HepG2 (cell line): ENCODE data around the gene SMIM29. TPM values are rescaled to one million over a fixed set of nuclear protein-coding genes. Genes with fewer than 3 reads are reported as not detected.

Source experiments
- AKAP8 ChIP-seq: sonication (generic); formaldehyde crosslinking; IDR thresholded peaks from 2 replicates; pipeline ENCODE4 v1.5.1; 2020; ENCODE audit warnings: mild to moderate bottlenecking, missing genetic modification reagents
- DNMT1 ChIP-seq: sonication (generic); formaldehyde crosslinking; IDR thresholded peaks from 2 replicates; pipeline ENCODE4 v1.5.1; 2020; ENCODE audit warnings: mild to moderate bottlenecking, missing genetic modification reagents
- EP300 ChIP-seq, 3 experiments: sonication (generic) in 1 of 3; formaldehyde crosslinking in 1 of 3; IDR thresholded peaks; 2 replicates each; pipeline versions ENCODE4 v1.5.1 to v1.6.1; 2011 to 2020; ENCODE audit warnings: low read depth in 2 of 3, low read length in 2 of 3, borderline replicate concordance in 1 of 3, improper control_type of control experiment in 1 of 3, mild to moderate bottlenecking in 1 of 3, missing genetic modification reagents in 1 of 3, moderate library complexity in 1 of 3
- FOSL2 ChIP-seq: sonication (generic); formaldehyde crosslinking; IDR thresholded peaks from 2 replicates; pipeline ENCODE4 v1.4.0; 2020; ENCODE audit warnings: missing genetic modification reagents
- HOXA3 ChIP-seq: sonication (generic); formaldehyde crosslinking; IDR thresholded peaks from 2 replicates; pipeline ENCODE4 v1.5.0; 2020; ENCODE audit warnings: missing genetic modification reagents
- MIER2 ChIP-seq: IDR thresholded peaks from 2 replicates; pipeline ENCODE4 v1.6.1; 2016; ENCODE audit warnings: missing biosample characterization, missing genetic modification reagents
- MTA1 ChIP-seq: sonication (generic); formaldehyde crosslinking; IDR thresholded peaks from 2 replicates; pipeline ENCODE4 v1.4.0; 2020; ENCODE audit warnings: missing genetic modification reagents, mild to moderate bottlenecking, borderline replicate concordance
- MXI1 ChIP-seq: IDR thresholded peaks from 3 replicates; pipeline ENCODE4 v1.6.1; 2012; ENCODE audit warnings: low read depth, low read length, inconsistent platforms, borderline replicate concordance
- NFIC ChIP-seq: IDR thresholded peaks from 2 replicates; pipeline ENCODE4 v1.6.1; 2012; ENCODE audit warnings: mild to moderate bottlenecking, low read length, inconsistent platforms
- NRL ChIP-seq: sonication (generic); formaldehyde crosslinking; IDR thresholded peaks from 2 replicates; pipeline ENCODE4 v1.5.0; 2020; ENCODE audit warnings: missing genetic modification reagents, mild to moderate bottlenecking, moderate library complexity, borderline replicate concordance
- POLR2AphosphoS5 ChIP-seq: IDR thresholded peaks from 2 replicates; pipeline ENCODE4 v1.6.1; 2012; ENCODE audit warnings: low read depth, low read length
- POLR2G ChIP-seq: fragments of 200-400 bp; formaldehyde crosslinking; IDR thresholded peaks from 2 replicates; pipeline ENCODE4 v1.6.1; 2018; ENCODE audit warnings: mild to moderate bottlenecking, low read depth, low read length, moderate library complexity
- SETDB1 ChIP-seq: sonication (generic); formaldehyde crosslinking; IDR thresholded peaks from 2 replicates; pipeline ENCODE4 v1.5.1; 2020; ENCODE audit warnings: missing genetic modification reagents, mild to moderate bottlenecking, borderline replicate concordance
- SP1 ChIP-seq, 2 experiments: fragments of 450-650 bp in 1 of 2; sonication (generic) in 1 of 2; formaldehyde crosslinking in 1 of 2; IDR thresholded peaks; 2 replicates each; pipeline versions ENCODE4 v1.4.0 to v1.6.1; 2016 to 2020; ENCODE audit warnings: missing genetic modification reagents in 1 of 2
- SP5 ChIP-seq: IDR thresholded peaks from 2 replicates; pipeline ENCODE4 v1.6.1; 2016; ENCODE audit warnings: low read depth, borderline replicate concordance
- TEAD3 ChIP-seq: optimal IDR thresholded peaks from 2 replicates; pipeline ENCODE3; 2016; ENCODE audit warnings: borderline replicate concordance
- TOE1 ChIP-seq: sonication (generic); formaldehyde crosslinking; IDR thresholded peaks from 2 replicates; pipeline ENCODE4 v1.4.0; 2020; ENCODE audit warnings: mild to moderate bottlenecking, missing genetic modification reagents
- ZNF205 ChIP-seq: IDR thresholded peaks from 2 replicates; pipeline ENCODE4 v1.6.1; 2018; ENCODE audit warnings: missing biosample characterization, missing genetic modification reagents
- ZNF713 ChIP-seq: sonication (generic); formaldehyde crosslinking; IDR thresholded peaks from 2 replicates; pipeline ENCODE4 v1.4.0; 2020; ENCODE audit warnings: mild to moderate bottlenecking, missing genetic modification reagents
- ZNF761 ChIP-seq: sonication (generic); formaldehyde crosslinking; conservative IDR thresholded peaks from 2 replicates; pipeline ENCODE4 v1.4.0; 2020; ENCODE audit warnings: mild to moderate bottlenecking, missing genetic modification reagents
- polyA plus RNA-seq, 8 experiments: library from polyadenylated mRNA; depleted of rRNA in 3 of 8; stranded (reverse) in 7 of 8; unstranded in 1 of 8; fragments of >200 nt; fragmentation: Illumina TruSeq in 4 of 8; extraction: Trizol in 4 of 8; gene quantifications; 2 replicates each; pipeline versions ENCODE4 v1.2.1 to v1.2.3, GENCODE V29; 2011 to 2016; ENCODE audit warnings: low read depth in 4 of 8, missing spikeins in 1 of 8, mixed read lengths in 1 of 8; ENCODE audit not compliant: insufficient read depth in 1 of 8
- total RNA-seq, 5 experiments: library from RNA; depleted of rRNA; stranded (reverse); fragments of >200 nt; fragmentation: Illumina TruSeq; extraction: Trizol; gene quantifications; 2 replicates each; pipeline ENCODE4 v1.2.3, GENCODE V29; 2016; ENCODE audit warnings: low read depth in 1 of 5
- TF ChIP-seq, protein P1 (sequence below), 2 experiments: sonication (generic) in 1 of 2; formaldehyde crosslinking in 1 of 2; IDR thresholded peaks; 2 replicates each; pipeline versions ENCODE4 v1.4.0 to v1.6.1; 2016 to 2020; ENCODE audit warnings: borderline replicate concordance in 1 of 2, low read depth in 1 of 2, mild to moderate bottlenecking in 1 of 2, missing genetic modification reagents in 1 of 2
- TF ChIP-seq, protein P2 (sequence below): sonication (generic); formaldehyde crosslinking; IDR thresholded peaks from 2 replicates; pipeline ENCODE4 v1.9.0; 2022; ENCODE audit warnings: missing genetic modification reagents, mild to moderate bottlenecking, borderline replicate concordance

Gene SMIM29
- total and polyA plus RNA-seq, 2 of the 13 experiments (the other 11 are each of a cell fraction or from before 2014, with no cell fraction given), result 8.8 to 15.3 TPM

DNA sequence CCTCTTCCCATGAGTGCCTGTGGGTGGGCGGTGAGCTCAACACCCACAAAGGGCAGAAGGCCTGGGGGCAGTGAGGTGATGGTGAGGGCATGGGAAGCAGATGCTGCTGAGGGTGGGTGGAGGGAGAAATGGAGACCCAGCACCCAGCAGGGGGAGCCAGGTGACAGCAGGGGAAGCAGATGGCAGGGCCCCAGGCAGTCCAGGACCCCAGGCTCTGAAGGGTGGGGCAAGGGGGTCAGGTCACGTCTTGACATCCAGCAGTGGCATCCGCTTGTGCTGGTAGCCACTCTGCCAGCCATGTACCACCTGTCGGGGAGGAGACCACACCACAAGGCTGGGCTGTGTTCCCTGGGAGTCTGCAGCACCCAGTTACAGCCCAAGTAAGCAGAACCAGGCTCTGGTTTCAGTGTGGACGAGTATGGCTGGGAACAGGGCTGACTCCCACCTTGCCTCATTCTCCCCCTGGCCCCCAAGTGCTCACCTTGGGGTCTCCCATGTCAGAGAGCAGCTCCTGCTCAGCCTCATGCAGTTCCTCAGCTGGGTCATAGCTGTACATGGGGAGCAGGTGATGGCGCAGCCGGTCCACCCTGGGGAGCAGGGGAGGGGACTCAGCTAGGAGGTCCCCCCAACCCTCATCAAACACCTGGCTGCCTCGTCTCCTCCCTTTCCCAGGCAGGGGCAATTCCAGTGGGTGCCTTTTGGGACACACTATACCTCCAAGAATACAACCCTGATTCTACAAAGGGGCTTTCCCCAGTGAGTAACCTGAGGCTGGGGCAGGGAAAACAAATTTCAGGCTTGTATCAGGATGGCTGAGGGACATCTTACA, 2.0 kb downstream of the SMIM29 start (continued):
- TF ChIP-seq DNMT1 (CRISPR knock-in tag), result peak; percentile 66; the same call in 1 of the 2 replicates
- TF ChIP-seq TEAD3 (CRISPR knock-in tag), result peak; percentile 19
- 0 out of 2 replicates have a peak, but pooled peaks have one; percentile 22 for TF ChIP-seq ZNF205
- TF ChIP-seq MIER2, result 0 out of 2 replicates have a peak, but pooled peaks have one; percentile 37
- TF ChIP-seq, protein P1, sequence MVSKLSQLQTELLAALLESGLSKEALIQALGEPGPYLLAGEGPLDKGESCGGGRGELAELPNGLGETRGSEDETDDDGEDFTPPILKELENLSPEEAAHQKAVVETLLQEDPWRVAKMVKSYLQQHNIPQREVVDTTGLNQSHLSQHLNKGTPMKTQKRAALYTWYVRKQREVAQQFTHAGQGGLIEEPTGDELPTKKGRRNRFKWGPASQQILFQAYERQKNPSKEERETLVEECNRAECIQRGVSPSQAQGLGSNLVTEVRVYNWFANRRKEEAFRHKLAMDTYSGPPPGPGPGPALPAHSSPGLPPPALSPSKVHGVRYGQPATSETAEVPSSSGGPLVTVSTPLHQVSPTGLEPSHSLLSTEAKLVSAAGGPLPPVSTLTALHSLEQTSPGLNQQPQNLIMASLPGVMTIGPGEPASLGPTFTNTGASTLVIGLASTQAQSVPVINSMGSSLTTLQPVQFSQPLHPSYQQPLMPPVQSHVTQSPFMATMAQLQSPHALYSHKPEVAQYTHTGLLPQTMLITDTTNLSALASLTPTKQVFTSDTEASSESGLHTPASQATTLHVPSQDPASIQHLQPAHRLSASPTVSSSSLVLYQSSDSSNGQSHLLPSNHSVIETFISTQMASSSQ (IDR thresholded peaks at IDR 0.05; ENCODE audit: low read depth), result no peak
- TF ChIP-seq, protein P1 (CRISPR knock-in tag; IDR thresholded peaks at IDR 0.05; ENCODE audit: borderline replicate concordance), result peak; percentile 43; the same call in 1 of the 2 replicates
- TF ChIP-seq ZNF713, result no peak
- TF ChIP-seq NRL (CRISPR knock-in tag), result peak; percentile 66; the same call in 1 of the 2 replicates
- 0 out of 2 replicates have a peak, but pooled peaks have one; percentile 39 for TF ChIP-seq MTA1 (CRISPR knock-in tag)
- TF ChIP-seq HOXA3 (CRISPR knock-in tag), result peak; percentile 43; the same call in 1 of the 2 replicates
- 0 out of 2 replicates have a peak, but pooled peaks have one; percentile 57 for TF ChIP-seq ZNF761
- peak; percentile 82 for TF ChIP-seq AKAP8 (CRISPR knock-in tag)
- TF ChIP-seq NFIC, result no peak
- no peak for TF ChIP-seq TOE1
- TF ChIP-seq FOSL2 (CRISPR knock-in tag), result peak; percentile 22; the same call in 1 of the 2 replicates
- no peak for TF ChIP-seq SETDB1 (CRISPR knock-in tag)
- TF ChIP-seq, protein P2, sequence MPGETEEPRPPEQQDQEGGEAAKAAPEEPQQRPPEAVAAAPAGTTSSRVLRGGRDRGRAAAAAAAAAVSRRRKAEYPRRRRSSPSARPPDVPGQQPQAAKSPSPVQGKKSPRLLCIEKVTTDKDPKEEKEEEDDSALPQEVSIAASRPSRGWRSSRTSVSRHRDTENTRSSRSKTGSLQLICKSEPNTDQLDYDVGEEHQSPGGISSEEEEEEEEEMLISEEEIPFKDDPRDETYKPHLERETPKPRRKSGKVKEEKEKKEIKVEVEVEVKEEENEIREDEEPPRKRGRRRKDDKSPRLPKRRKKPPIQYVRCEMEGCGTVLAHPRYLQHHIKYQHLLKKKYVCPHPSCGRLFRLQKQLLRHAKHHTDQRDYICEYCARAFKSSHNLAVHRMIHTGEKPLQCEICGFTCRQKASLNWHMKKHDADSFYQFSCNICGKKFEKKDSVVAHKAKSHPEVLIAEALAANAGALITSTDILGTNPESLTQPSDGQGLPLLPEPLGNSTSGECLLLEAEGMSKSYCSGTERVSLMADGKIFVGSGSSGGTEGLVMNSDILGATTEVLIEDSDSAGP, result peak; percentile 57; the same call in 1 of the 2 replicates
- peak; percentile 55 for TF ChIP-seq POLR2AphosphoS5
- no peak for TF ChIP-seq EP300 (IDR thresholded peaks at IDR 0.05; ENCODE audit: low read depth in 2 of 2, low read length in 2 of 2)
- TF ChIP-seq EP300 (CRISPR knock-in tag; IDR thresholded peaks at IDR 0.05; ENCODE audit: borderline replicate concordance), result peak; percentile 49; the same call in 1 of the 2 replicates
- TF ChIP-seq POLR2G, result peak; percentile 64
- no peak for TF ChIP-seq SP1 (IDR thresholded peaks at IDR 0.05)
- 0 out of 2 replicates have a peak, but pooled peaks have one; percentile 10 for TF ChIP-seq SP1 (CRISPR knock-in tag; IDR thresholded peaks at IDR 0.05)
- 0 out of 3 replicates have a peak, but pooled peaks have one; percentile 23 for TF ChIP-seq MXI1
- no peak for TF ChIP-seq SP5 (CRISPR knock-in tag)
